HepG2 (cell line): ENCODE results near the gene AOX1. TPM values are rescaled to one million over a fixed set of nuclear protein-coding genes. Genes with fewer than 3 reads are reported as not detected.

Experiments
- AGO1 ChIP-seq: fragments of 200-400 bp; formaldehyde crosslinking; IDR thresholded peaks from 2 replicates; pipeline ENCODE4 v1.6.1; 2017; ENCODE audit warnings: mild to moderate bottlenecking, low read depth, low read length, moderate library complexity; ENCODE audit not compliant: poor library complexity, severe bottlenecking
- FLYWCH1 ChIP-seq: sonication (generic); formaldehyde crosslinking; IDR thresholded peaks from 2 replicates; pipeline ENCODE4 v1.8.1; 2023; ENCODE audit warnings: mild to moderate bottlenecking, missing genetic modification reagents
- FOSL1 ChIP-seq: sonication (generic); formaldehyde crosslinking; IDR thresholded peaks from 2 replicates; pipeline ENCODE4 v1.9.0; 2021; ENCODE audit warnings: missing genetic modification reagents, borderline replicate concordance
- FOXO1 ChIP-seq: sonication (generic); formaldehyde crosslinking; IDR thresholded peaks from 2 replicates; pipeline ENCODE4 v1.4.0; 2020; ENCODE audit warnings: missing genetic modification reagents
- HNRNPUL1 ChIP-seq: fragments of 200-400 bp; formaldehyde crosslinking; IDR thresholded peaks from 2 replicates; pipeline ENCODE4 v1.6.1; 2017; ENCODE audit warnings: low read depth, mild to moderate bottlenecking, low read length, moderate library complexity
- MIER3 ChIP-seq: IDR thresholded peaks from 2 replicates; pipeline ENCODE4 v1.6.1; 2016; ENCODE audit warnings: missing compliant biosample characterization, borderline replicate concordance
- POLR2AphosphoS5 ChIP-seq: IDR thresholded peaks from 2 replicates; pipeline ENCODE4 v1.6.1; 2012; ENCODE audit warnings: low read depth, low read length
- SP2 ChIP-seq: sonication (generic); formaldehyde crosslinking; IDR thresholded peaks from 2 replicates; pipeline ENCODE4 v1.5.1; 2020; ENCODE audit warnings: mild to moderate bottlenecking, missing genetic modification reagents
- TAF1 ChIP-seq: sonication (generic); formaldehyde crosslinking; IDR thresholded peaks from 2 replicates; pipeline ENCODE4 v1.4.0; 2020; ENCODE audit warnings: missing genetic modification reagents
- ZBTB40 ChIP-seq, 2 experiments: fragments of 450-650 bp in 1 of 2; sonication (generic) in 1 of 2; formaldehyde crosslinking in 1 of 2; IDR thresholded peaks; 2 replicates each; pipeline versions ENCODE4 v1.6.1 to v1.8.0; 2016 to 2022; ENCODE audit warnings: antibody characterized with exemption in 1 of 2, mild to moderate bottlenecking in 1 of 2, missing genetic modification reagents in 1 of 2
- ZC3H13 ChIP-seq: sonication (generic); formaldehyde crosslinking; IDR thresholded peaks from 2 replicates; pipeline ENCODE4 v1.8.1; 2023; ENCODE audit warnings: mild to moderate bottlenecking, missing genetic modification reagents, moderate library complexity
- ZNF629 ChIP-seq: sonication (generic); formaldehyde crosslinking; conservative IDR thresholded peaks from 2 replicates; pipeline ENCODE4 v1.5.0; 2020; ENCODE audit warnings: missing genetic modification reagents
- polyA plus RNA-seq, 8 experiments: library from polyadenylated mRNA; depleted of rRNA in 3 of 8; stranded (reverse) in 7 of 8; unstranded in 1 of 8; fragments of >200 nt; fragmentation: Illumina TruSeq in 4 of 8; extraction: Trizol in 4 of 8; gene quantifications; 2 replicates each; pipeline versions ENCODE4 v1.2.1 to v1.2.3, GENCODE V29; 2011 to 2016; ENCODE audit warnings: low read depth in 4 of 8, missing spikeins in 1 of 8, mixed read lengths in 1 of 8; ENCODE audit not compliant: insufficient read depth in 1 of 8
- total RNA-seq, 5 experiments: library from RNA; depleted of rRNA; stranded (reverse); fragments of >200 nt; fragmentation: Illumina TruSeq; extraction: Trizol; gene quantifications; 2 replicates each; pipeline ENCODE4 v1.2.3, GENCODE V29; 2016; ENCODE audit warnings: low read depth in 1 of 5
- TF ChIP-seq, protein P1 (sequence below): sonication (generic); formaldehyde crosslinking; conservative IDR thresholded peaks from 2 replicates; pipeline ENCODE4 v1.4.0; 2020; ENCODE audit warnings: mild to moderate bottlenecking, missing genetic modification reagents, moderate library complexity
- TF ChIP-seq, protein P2 (sequence below): sonication (generic); formaldehyde crosslinking; IDR thresholded peaks from 2 replicates; pipeline ENCODE4 v1.9.0; 2021; ENCODE audit warnings: missing genetic modification reagents, borderline replicate concordance

Gene AOX1
- total and polyA plus RNA-seq, 2 of the 13 experiments (the other 11 are each of a cell fraction or from before 2014, with no cell fraction given): 9.2 to 18.0 TPM

GRCh38 chr2:200587007-200587616 is 1.3 kb downstream of the AOX1 start (continued):
- no peak for TF ChIP-seq ZBTB40 (IDR thresholded peaks at IDR 0.05)
- TF ChIP-seq ZBTB40 (CRISPR knock-in tag; IDR thresholded peaks at IDR 0.05): no peak
- no peak for TF ChIP-seq POLR2AphosphoS5
- TF ChIP-seq ZNF629: no peak
- no peak for TF ChIP-seq AGO1
- TF ChIP-seq TAF1 (CRISPR knock-in tag): no peak
- TF ChIP-seq, protein P1, sequence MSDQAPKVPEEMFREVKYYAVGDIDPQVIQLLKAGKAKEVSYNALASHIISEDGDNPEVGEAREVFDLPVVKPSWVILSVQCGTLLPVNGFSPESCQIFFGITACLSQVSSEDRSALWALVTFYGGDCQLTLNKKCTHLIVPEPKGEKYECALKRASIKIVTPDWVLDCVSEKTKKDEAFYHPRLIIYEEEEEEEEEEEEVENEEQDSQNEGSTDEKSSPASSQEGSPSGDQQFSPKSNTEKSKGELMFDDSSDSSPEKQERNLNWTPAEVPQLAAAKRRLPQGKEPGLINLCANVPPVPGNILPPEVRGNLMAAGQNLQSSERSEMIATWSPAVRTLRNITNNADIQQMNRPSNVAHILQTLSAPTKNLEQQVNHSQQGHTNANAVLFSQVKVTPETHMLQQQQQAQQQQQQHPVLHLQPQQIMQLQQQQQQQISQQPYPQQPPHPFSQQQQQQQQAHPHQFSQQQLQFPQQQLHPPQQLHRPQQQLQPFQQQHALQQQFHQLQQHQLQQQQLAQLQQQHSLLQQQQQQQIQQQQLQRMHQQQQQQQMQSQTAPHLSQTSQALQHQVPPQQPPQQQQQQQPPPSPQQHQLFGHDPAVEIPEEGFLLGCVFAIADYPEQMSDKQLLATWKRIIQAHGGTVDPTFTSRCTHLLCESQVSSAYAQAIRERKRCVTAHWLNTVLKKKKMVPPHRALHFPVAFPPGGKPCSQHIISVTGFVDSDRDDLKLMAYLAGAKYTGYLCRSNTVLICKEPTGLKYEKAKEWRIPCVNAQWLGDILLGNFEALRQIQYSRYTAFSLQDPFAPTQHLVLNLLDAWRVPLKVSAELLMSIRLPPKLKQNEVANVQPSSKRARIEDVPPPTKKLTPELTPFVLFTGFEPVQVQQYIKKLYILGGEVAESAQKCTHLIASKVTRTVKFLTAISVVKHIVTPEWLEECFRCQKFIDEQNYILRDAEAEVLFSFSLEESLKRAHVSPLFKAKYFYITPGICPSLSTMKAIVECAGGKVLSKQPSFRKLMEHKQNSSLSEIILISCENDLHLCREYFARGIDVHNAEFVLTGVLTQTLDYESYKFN (CRISPR knock-in tag): no peak
- TF ChIP-seq MIER3 (CRISPR knock-in tag): no peak
- no peak for TF ChIP-seq HNRNPUL1
- TF ChIP-seq FOSL1 (CRISPR knock-in tag): no peak
- TF ChIP-seq, protein P2, sequence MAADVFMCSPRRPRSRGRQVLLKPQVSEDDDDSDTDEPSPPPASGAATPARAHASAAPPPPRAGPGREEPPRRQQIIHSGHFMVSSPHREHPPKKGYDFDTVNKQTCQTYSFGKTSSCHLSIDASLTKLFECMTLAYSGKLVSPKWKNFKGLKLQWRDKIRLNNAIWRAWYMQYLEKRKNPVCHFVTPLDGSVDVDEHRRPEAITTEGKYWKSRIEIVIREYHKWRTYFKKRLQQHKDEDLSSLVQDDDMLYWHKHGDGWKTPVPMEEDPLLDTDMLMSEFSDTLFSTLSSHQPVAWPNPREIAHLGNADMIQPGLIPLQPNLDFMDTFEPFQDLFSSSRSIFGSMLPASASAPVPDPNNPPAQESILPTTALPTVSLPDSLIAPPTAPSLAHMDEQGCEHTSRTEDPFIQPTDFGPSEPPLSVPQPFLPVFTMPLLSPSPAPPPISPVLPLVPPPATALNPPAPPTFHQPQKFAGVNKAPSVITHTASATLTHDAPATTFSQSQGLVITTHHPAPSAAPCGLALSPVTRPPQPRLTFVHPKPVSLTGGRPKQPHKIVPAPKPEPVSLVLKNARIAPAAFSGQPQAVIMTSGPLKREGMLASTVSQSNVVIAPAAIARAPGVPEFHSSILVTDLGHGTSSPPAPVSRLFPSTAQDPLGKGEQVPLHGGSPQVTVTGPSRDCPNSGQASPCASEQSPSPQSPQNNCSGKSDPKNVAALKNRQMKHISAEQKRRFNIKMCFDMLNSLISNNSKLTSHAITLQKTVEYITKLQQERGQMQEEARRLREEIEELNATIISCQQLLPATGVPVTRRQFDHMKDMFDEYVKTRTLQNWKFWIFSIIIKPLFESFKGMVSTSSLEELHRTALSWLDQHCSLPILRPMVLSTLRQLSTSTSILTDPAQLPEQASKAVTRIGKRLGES (CRISPR knock-in tag): no peak
- no peak for TF ChIP-seq SP2 (CRISPR knock-in tag)
- no peak for TF ChIP-seq ZC3H13 (CRISPR knock-in tag)
- TF ChIP-seq FOXO1 (CRISPR knock-in tag): no peak
- no peak for TF ChIP-seq FLYWCH1
